ENCODE results near the gene THSD7B. TPM values are rescaled to one million over a fixed set of nuclear protein-coding genes. Genes with fewer than 3 reads are reported as not detected.

THSD7B gene
- polyA plus RNA-seq, 1 donor from 2014 or later, result 0.46 TPM

DNA sequence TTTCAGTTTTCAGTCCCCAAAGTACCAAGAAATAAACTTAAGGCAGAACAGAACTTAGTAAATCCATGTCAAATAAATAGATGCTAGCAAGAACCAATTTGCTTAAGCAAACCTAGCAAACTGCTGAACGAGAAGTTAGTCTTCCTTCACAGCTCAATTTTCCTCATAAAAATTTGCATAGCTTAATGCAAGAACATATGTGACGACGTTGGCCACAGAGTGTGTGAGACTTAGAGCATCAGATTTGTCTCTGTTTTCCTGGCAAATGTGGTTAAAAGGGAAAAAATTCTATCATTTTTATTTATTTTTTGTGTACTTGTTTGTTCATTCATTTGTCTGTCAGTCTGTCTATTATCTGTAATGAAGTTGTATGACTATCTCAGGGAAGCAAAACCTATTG lies 485.7 kb downstream of the THSD7B start:
- H3K79me2 ChIP-seq (replicated peaks; ENCODE audit: insufficient read depth, low read length), result no peaks in the 10 kb centered on the region

DNA sequence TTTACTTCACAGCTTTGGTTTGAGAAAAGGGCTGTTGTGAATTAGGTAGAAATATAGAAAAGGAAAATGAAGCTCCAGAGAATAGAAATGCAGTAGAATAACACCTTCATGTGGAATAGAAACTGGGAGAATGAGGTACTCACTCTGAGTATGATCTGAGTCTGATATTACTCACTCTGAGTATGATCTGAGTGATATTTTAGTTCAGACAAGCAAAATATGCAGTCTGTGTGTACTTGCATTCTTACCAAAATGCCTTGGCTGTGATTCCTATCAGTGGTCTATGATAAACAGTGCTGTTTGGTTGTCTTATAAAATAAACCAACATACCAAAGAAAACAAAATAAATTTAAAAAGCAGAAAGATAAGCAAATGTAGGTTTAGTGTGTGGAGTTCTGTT lies 487.6 kb downstream of the THSD7B start:
- H3K4me2 ChIP-seq (ENCODE audit: low read length), result no peak overlapping the region
- no peaks in the 10 kb centered on the region for H3K9me2 ChIP-seq (ENCODE audit: insufficient read depth, low read length)
- H3K27me3 ChIP-seq (ENCODE audit: insufficient read depth, low read depth, low read length), result no peaks in the 10 kb centered on the region
- no peak overlapping the region for H3K4me3 ChIP-seq (ENCODE audit: low read length)
- no peak overlapping the region for H3K9ac ChIP-seq (ENCODE audit: low read length)
- no peaks in the 10 kb centered on the region for H4K20me1 ChIP-seq (ENCODE audit: insufficient read depth)
- H2AFZ ChIP-seq (ENCODE audit: low read depth, low read length), result no peak overlapping the region
- H3K9me3 ChIP-seq (ENCODE audit: low read length), result no peaks in the 10 kb centered on the region
- no peaks in the 10 kb centered on the region for H3K79me2 ChIP-seq (replicated peaks; ENCODE audit: insufficient read depth, low read length)
- no peaks in the 10 kb centered on the region for H3F3A ChIP-seq (ENCODE audit: insufficient read depth, low read length, poor library complexity, severe bottlenecking)
- H3K27ac ChIP-seq (ENCODE audit: low read length), result no peak overlapping the region
- H3K36me3 ChIP-seq (ENCODE audit: insufficient read depth, low read length), result no peaks in the 10 kb centered on the region
- TF ChIP-seq, protein P1, sequence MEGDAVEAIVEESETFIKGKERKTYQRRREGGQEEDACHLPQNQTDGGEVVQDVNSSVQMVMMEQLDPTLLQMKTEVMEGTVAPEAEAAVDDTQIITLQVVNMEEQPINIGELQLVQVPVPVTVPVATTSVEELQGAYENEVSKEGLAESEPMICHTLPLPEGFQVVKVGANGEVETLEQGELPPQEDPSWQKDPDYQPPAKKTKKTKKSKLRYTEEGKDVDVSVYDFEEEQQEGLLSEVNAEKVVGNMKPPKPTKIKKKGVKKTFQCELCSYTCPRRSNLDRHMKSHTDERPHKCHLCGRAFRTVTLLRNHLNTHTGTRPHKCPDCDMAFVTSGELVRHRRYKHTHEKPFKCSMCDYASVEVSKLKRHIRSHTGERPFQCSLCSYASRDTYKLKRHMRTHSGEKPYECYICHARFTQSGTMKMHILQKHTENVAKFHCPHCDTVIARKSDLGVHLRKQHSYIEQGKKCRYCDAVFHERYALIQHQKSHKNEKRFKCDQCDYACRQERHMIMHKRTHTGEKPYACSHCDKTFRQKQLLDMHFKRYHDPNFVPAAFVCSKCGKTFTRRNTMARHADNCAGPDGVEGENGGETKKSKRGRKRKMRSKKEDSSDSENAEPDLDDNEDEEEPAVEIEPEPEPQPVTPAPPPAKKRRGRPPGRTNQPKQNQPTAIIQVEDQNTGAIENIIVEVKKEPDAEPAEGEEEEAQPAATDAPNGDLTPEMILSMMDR (IDR thresholded peaks at IDR 0.05; ENCODE audit: poor library complexity, severe bottlenecking), result no peak
- no peak for TF ChIP-seq SMC3 (conservative IDR thresholded peaks at IDR 0.05; ENCODE audit: poor library complexity)
- no peak for TF ChIP-seq TAF1 (IDR thresholded peaks at IDR 0.05; ENCODE audit: low read depth)
- TF ChIP-seq, protein P2, sequence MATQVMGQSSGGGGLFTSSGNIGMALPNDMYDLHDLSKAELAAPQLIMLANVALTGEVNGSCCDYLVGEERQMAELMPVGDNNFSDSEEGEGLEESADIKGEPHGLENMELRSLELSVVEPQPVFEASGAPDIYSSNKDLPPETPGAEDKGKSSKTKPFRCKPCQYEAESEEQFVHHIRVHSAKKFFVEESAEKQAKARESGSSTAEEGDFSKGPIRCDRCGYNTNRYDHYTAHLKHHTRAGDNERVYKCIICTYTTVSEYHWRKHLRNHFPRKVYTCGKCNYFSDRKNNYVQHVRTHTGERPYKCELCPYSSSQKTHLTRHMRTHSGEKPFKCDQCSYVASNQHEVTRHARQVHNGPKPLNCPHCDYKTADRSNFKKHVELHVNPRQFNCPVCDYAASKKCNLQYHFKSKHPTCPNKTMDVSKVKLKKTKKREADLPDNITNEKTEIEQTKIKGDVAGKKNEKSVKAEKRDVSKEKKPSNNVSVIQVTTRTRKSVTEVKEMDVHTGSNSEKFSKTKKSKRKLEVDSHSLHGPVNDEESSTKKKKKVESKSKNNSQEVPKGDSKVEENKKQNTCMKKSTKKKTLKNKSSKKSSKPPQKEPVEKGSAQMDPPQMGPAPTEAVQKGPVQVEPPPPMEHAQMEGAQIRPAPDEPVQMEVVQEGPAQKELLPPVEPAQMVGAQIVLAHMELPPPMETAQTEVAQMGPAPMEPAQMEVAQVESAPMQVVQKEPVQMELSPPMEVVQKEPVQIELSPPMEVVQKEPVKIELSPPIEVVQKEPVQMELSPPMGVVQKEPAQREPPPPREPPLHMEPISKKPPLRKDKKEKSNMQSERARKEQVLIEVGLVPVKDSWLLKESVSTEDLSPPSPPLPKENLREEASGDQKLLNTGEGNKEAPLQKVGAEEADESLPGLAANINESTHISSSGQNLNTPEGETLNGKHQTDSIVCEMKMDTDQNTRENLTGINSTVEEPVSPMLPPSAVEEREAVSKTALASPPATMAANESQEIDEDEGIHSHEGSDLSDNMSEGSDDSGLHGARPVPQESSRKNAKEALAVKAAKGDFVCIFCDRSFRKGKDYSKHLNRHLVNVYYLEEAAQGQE (IDR thresholded peaks at IDR 0.05; ENCODE audit: borderline replicate concordance), result no peak
- TF ChIP-seq EZH2 (IDR thresholded peaks at IDR 0.05; ENCODE audit: borderline replicate concordance, insufficient read depth, low read length, poor library complexity, severe bottlenecking), result no peak
- no peak for TF ChIP-seq MXI1 (conservative IDR thresholded peaks at IDR 0.05; ENCODE audit: poor library complexity, severe bottlenecking)
- TF ChIP-seq POLR2AphosphoS5 (IDR thresholded peaks at IDR 0.05), result no peak
- TF ChIP-seq EP300 (conservative IDR thresholded peaks at IDR 0.05; ENCODE audit: poor library complexity, severe bottlenecking), result no peak
- TF ChIP-seq RAD21 (conservative IDR thresholded peaks at IDR 0.05), result no peak

More for the DNA sequence above, 485.7 kb downstream of the THSD7B start:
- Histone ChIP-seq H3K4me2 (ENCODE audit: low read length) (no peak overlapping the region), H3K27ac (ENCODE audit: low read length) (no peak overlapping the region), H3K9ac (ENCODE audit: low read length) (no peak overlapping the region), H3K36me3 (ENCODE audit: insufficient read depth, low read length) (no peaks in the 10 kb centered on the region), H2AFZ (ENCODE audit: low read depth, low read length) (no peak overlapping the region), H3F3A (ENCODE audit: insufficient read depth, low read length, poor library complexity, severe bottlenecking) (no peaks in the 10 kb centered on the region), H3K9me3 (ENCODE audit: low read length) (no peaks in the 10 kb centered on the region), H3K9me2 (ENCODE audit: insufficient read depth, low read length) (no peaks in the 10 kb centered on the region), H3K4me3 (ENCODE audit: low read length) (no peak overlapping the region), H3K27me3 (ENCODE audit: insufficient read depth, low read depth, low read length) (no peaks in the 10 kb centered on the region), H4K20me1 (ENCODE audit: insufficient read depth) (no peaks in the 10 kb centered on the region)
- TF ChIP-seq EZH2 (IDR thresholded peaks at IDR 0.05; ENCODE audit: borderline replicate concordance, insufficient read depth, low read length, poor library complexity, severe bottlenecking) (no peak), SMC3 (conservative IDR thresholded peaks at IDR 0.05; ENCODE audit: poor library complexity) (no peak), RAD21 (conservative IDR thresholded peaks at IDR 0.05) (no peak), POLR2AphosphoS5 (IDR thresholded peaks at IDR 0.05) (no peak), TAF1 (IDR thresholded peaks at IDR 0.05; ENCODE audit: low read depth) (no peak), MXI1 (conservative IDR thresholded peaks at IDR 0.05; ENCODE audit: poor library complexity, severe bottlenecking) (no peak), EP300 (conservative IDR thresholded peaks at IDR 0.05; ENCODE audit: poor library complexity, severe bottlenecking) (no peak)
- TF ChIP-seq, protein P2 (IDR thresholded peaks at IDR 0.05; ENCODE audit: borderline replicate concordance), result no peak
- TF ChIP-seq, protein P1 (IDR thresholded peaks at IDR 0.05; ENCODE audit: poor library complexity, severe bottlenecking), result no peak
